AG04450 (cell line): ENCODE data around the gene SPATS2L. TPM values are rescaled to one million over a fixed set of nuclear protein-coding genes. Genes with fewer than 3 reads are reported as not detected.

Experiments
- CTCF ChIA-PET: fragments of 300-600, 350-600 bp; formaldehyde crosslinking; extraction: SDS; loops from one replicate; lab custom pipeline; 2022; ENCODE audit warnings: antibody characterized with exemption, inconsistent platforms; lab: Charles Lee
- POLR2A ChIA-PET: fragments of 350-600 bp; formaldehyde crosslinking; extraction: SDS; loops from one replicate; lab custom pipeline; 2021; ENCODE audit warnings: antibody characterized with exemption, inconsistent platforms; lab: Yijun Ruan, JAX
- DNase-seq: peaks from one replicate; pipeline ENCODE4 v3.0.0-alpha.2; 2011; ENCODE audit warnings: low read depth, low spot score
- H3K27ac ChIP-seq: one replicate; pipeline ENCODE4 v1.5.1; 2012; ENCODE audit warnings: low read depth, low read length, control low read depth
- H3K27me3 ChIP-seq: one replicate; pipeline ENCODE4 v1.6.0; 2012; ENCODE audit warnings: low read length; ENCODE audit not compliant: control insufficient read depth, insufficient read depth
- H3K4me3 ChIP-seq: 2 replicates; pipeline ENCODE4 v1.5.1; 2011; ENCODE audit warnings: mild to moderate bottlenecking, low read depth, low read length, control low read depth
- H3K9me3 ChIP-seq: 2 replicates; pipeline ENCODE4 v1.5.1; 2012; ENCODE audit warnings: low read length; ENCODE audit not compliant: control insufficient read depth, insufficient read depth
- CTCF ChIP-seq: IDR thresholded peaks from 2 replicates; pipeline ENCODE4 v1.5.1; 2011; ENCODE audit warnings: low read depth, low read length, control low read depth, inconsistent platforms
- polyA plus RNA-seq: library from polyadenylated mRNA; depleted of rRNA; stranded (reverse); fragments of >200 nt; gene quantifications from 2 replicates; pipeline ENCODE4 v1.2.3, GENCODE V29; 2011

SPATS2L gene
- polyA plus RNA-seq, 1 experiment, result 361 TPM

GRCh38 chr2:200380833-200381542 lies 74.5 kb downstream of the SPATS2L start:
- POLR2A ChIA-PET, result no interaction called here
- no peak overlapping the region for H3K4me3 ChIP-seq
- no peaks in the 10 kb centered on the region for H3K27me3 ChIP-seq
- CTCF ChIA-PET, result no interaction called here
- no peak for DNase-seq
- no peaks in the 10 kb centered on the region for H3K9me3 ChIP-seq
- no peak for TF ChIP-seq CTCF
- peak overlapping the region; percentile 68 for H3K27ac ChIP-seq

- ChIA-PET CTCF (interaction anchor here (0.7 kb wide), 1 partner anchor 409 kb away, joined by 3 read pairs; no protein-coding TSS in a partner anchor), POLR2A (no interaction called here)
- H3K27me3 ChIP-seq, result no peaks in the 10 kb centered on the region
- H3K27ac ChIP-seq, result no peak overlapping the region
- no peak overlapping the region for H3K4me3 ChIP-seq
- DNase-seq, result no peak
- TF ChIP-seq CTCF, result no peak
- no peaks in the 10 kb centered on the region for H3K9me3 ChIP-seq
These were observed 76.4 kb downstream of the SPATS2L start for GRCh38 chr2:200382874-200383273.

GRCh38 chr2:200383380-200384110 lies 77.1 kb downstream of the SPATS2L start:
- peak overlapping the region; percentile 14; the same call in 1 of the 2 replicates for H3K4me3 ChIP-seq
- ChIA-PET POLR2A (no interaction called here), CTCF (interaction anchor here (0.7 kb wide), 1 partner anchor 410 kb away, joined by 3 read pairs; no protein-coding TSS in a partner anchor)
- TF ChIP-seq CTCF, result no peak
- peak overlapping the region; percentile 42 for H3K27ac ChIP-seq
- no peak for DNase-seq
- H3K27me3 ChIP-seq, result no peaks in the 10 kb centered on the region
- no peaks in the 10 kb centered on the region for H3K9me3 ChIP-seq

- Histone ChIP-seq H3K27ac (no peak overlapping the region), H3K9me3 (no peaks in the 10 kb centered on the region), H3K27me3 (no peaks in the 10 kb centered on the region), H3K4me3 (no peak overlapping the region)
- CTCF ChIA-PET, result interaction anchor here (0.6 kb wide), 2 partner anchors 31 to 422 kb away, joined by 3 to 4 read pairs; no protein-coding TSS in a partner anchor
- POLR2A ChIA-PET, result interaction anchor here (0.6 kb wide), 1 partner anchor 352 kb away, joined by 4 read pairs; no protein-coding TSS in a partner anchor
- no peak for TF ChIP-seq CTCF
- no peak for DNase-seq
These were observed 78.7 kb downstream of the SPATS2L start for GRCh38 chr2:200385063-200385635.
